Loucy (cell line): ENCODE measurements around the gene POC5.
"Not testable (repeated sequence)": the region's sequence is repeated elsewhere in the genome, so short reads cannot be mapped to it uniquely, and the experiment has no call there.

Experiments used
- H2AFZ ChIP-seq: fragments of 200-600 bp; sonication (generic); 2 replicates; pipeline ENCODE4 v1.6.0; 2016; ENCODE audit warnings: antibody characterized with exemption, mild to moderate bottlenecking, low read length, moderate library complexity
- H3F3A ChIP-seq: fragments of 200-600 bp; 2 replicates; pipeline ENCODE4 v1.6.0; 2016; ENCODE audit warnings: antibody characterized with exemption, low read depth, mild to moderate bottlenecking
- H3K27me3 ChIP-seq: fragments of 200-600 bp; sonication (generic); 2 replicates; pipeline ENCODE4 v1.6.1; 2014; ENCODE audit warnings: low read length, mild to moderate bottlenecking; ENCODE audit not compliant: insufficient read depth, poor library complexity, severe bottlenecking
- H3K36me3 ChIP-seq: fragments of 200-600 bp; sonication (generic); 2 replicates; pipeline ENCODE4 v1.6.1; 2016; ENCODE audit warnings: low read length; ENCODE audit not compliant: insufficient read depth
- H3K4me1 ChIP-seq: fragments of 200-600 bp; sonication (generic); 2 replicates; pipeline ENCODE4 v1.5.1; 2014; ENCODE audit warnings: low read length, mild to moderate bottlenecking; ENCODE audit not compliant: insufficient read depth, poor library complexity, severe bottlenecking
- H3K4me2 ChIP-seq: fragments of 200-600 bp; sonication (generic); 2 replicates; pipeline ENCODE4 v1.6.0; 2014; ENCODE audit warnings: antibody characterized with exemption, low read length, low read depth, mild to moderate bottlenecking; ENCODE audit not compliant: poor library complexity, severe bottlenecking
- H3K4me3 ChIP-seq: fragments of 200-600 bp; sonication (generic); 2 replicates; pipeline ENCODE4 v1.5.1; 2014; ENCODE audit warnings: low read length, mild to moderate bottlenecking, mixed read lengths; ENCODE audit not compliant: poor library complexity, severe bottlenecking
- H3K79me2 ChIP-seq: fragments of 200-600 bp; sonication (generic); 2 replicates; pipeline ENCODE4 v1.6.1; 2014; ENCODE audit warnings: low read length; ENCODE audit not compliant: insufficient read depth
- H3K9ac ChIP-seq: fragments of 200-600 bp; sonication (generic); 2 replicates; pipeline ENCODE4 v1.6.0; 2014; ENCODE audit warnings: mild to moderate bottlenecking, low read depth, low read length, moderate library complexity; ENCODE audit not compliant: poor library complexity, severe bottlenecking
- H3K9me2 ChIP-seq: fragments of 200-600 bp; sonication (generic); replicated peaks from 2 replicates; pipeline ENCODE4 v1.6.1; 2016; ENCODE audit warnings: low read depth, low read length, mixed read lengths
- H3K9me3 ChIP-seq: fragments of 200-600 bp; sonication (generic); 2 replicates; pipeline ENCODE4 v1.6.1; 2014; ENCODE audit warnings: mild to moderate bottlenecking, antibody characterized with exemption, low read length, low read depth; ENCODE audit not compliant: insufficient read depth
- H4K20me1 ChIP-seq: fragments of 200-600 bp; sonication (generic); 2 replicates; pipeline ENCODE4 v1.6.0; 2014; ENCODE audit warnings: antibody characterized with exemption, low read length, mild to moderate bottlenecking; ENCODE audit not compliant: insufficient read depth, poor library complexity, severe bottlenecking
- EZH2phosphoT487 ChIP-seq: fragments of 200-600 bp; IDR thresholded peaks from 2 replicates; pipeline ENCODE4 v1.6.1; 2018; ENCODE audit warnings: antibody characterized with exemption, mild to moderate bottlenecking, moderate library complexity, borderline replicate concordance
- TF ChIP-seq, protein P1 (sequence below): fragments of 200-600 bp; sonication (generic); conservative IDR thresholded peaks from 2 replicates; pipeline ENCODE4 v1.5.1; 2014; ENCODE audit warnings: mild to moderate bottlenecking, antibody characterized with exemption, low read length

POC5 gene

DNA sequence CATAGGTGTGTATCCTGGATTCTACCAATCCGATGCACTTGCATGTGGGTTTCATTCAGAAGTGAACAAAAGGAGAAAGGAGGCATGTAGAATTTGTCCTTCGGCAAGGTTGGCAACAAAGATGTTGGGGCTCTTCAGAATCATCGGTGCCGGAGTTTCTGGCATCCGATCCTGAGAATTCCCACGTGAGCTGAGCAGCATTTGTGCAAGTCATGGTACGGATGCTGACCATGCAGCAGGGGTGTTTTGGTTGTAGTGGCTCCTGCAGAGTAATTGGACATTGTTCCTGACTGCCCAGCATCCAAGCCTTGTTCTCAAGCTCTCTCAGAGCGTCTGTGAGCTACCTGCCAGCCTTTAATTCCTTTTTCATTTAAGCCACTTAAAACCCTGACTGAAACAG, 19.0 kb upstream of the POC5 start:
- Histone ChIP-seq H3K9me3 (no peaks in the 10 kb centered on the region), H2AFZ (no peak overlapping the region), H3K4me3 (no peak overlapping the region), H3K4me1 (no peaks in the 10 kb centered on the region), H3K79me2 (no peaks in the 10 kb centered on the region), H3K9me2 (no peaks in the 10 kb centered on the region), H3K9ac (no peak overlapping the region), H3F3A (no peaks in the 10 kb centered on the region), H3K27me3 (no peaks in the 10 kb centered on the region), H3K36me3 (no peaks in the 10 kb centered on the region), H4K20me1 (no peaks in the 10 kb centered on the region), H3K4me2 (no peak overlapping the region)
- TF ChIP-seq EZH2phosphoT487 = no peak
- TF ChIP-seq, protein P1, sequence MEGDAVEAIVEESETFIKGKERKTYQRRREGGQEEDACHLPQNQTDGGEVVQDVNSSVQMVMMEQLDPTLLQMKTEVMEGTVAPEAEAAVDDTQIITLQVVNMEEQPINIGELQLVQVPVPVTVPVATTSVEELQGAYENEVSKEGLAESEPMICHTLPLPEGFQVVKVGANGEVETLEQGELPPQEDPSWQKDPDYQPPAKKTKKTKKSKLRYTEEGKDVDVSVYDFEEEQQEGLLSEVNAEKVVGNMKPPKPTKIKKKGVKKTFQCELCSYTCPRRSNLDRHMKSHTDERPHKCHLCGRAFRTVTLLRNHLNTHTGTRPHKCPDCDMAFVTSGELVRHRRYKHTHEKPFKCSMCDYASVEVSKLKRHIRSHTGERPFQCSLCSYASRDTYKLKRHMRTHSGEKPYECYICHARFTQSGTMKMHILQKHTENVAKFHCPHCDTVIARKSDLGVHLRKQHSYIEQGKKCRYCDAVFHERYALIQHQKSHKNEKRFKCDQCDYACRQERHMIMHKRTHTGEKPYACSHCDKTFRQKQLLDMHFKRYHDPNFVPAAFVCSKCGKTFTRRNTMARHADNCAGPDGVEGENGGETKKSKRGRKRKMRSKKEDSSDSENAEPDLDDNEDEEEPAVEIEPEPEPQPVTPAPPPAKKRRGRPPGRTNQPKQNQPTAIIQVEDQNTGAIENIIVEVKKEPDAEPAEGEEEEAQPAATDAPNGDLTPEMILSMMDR = no peak

DNA sequence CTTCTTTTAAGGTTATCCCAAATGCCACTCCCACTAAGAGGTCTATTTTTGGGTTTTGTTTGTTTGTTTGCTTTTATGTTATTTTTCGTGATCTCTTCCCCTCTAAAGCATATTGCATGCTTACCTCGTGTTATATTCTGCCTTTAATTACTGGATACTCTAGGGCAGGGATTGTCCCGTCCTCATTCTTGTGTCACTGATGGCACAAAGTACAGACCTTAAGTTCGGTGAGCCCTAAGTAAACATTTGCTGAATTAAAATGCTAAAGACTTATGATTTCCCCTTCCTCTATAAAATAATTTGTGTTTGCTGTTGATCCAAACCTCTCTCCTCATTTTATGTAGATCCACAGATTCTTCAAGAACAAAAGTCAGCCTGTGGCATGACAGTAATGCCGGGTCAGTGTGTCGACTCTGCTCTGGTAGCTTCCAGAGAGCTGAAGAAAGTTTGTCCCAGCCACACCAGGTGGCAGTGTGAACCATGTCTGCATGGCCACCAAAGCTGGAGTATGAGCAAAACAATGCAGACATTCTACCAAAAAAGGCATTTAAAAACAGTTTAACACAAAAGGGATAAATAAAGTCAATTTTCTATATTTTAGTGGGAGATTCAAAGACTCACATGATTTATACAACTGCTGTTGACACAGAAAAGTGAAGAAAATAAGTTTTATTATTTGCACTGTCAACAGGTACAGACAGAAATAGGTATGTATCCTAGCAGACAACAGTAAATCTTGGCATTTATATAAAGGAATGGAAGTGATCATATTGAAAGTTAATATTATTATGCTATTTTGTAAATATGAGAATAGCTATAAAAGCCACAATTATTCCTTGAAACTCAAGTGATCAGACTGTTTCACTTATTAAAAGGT, 17.9 kb upstream of the POC5 start:
- no peaks in the 10 kb centered on the region for H3K36me3 ChIP-seq
- H4K20me1 ChIP-seq = no peaks in the 10 kb centered on the region
- TF ChIP-seq, protein P1 = peak; percentile 76
- no peak for TF ChIP-seq EZH2phosphoT487
- no peaks in the 10 kb centered on the region for H3K9me3 ChIP-seq
- H3K4me2 ChIP-seq = no peak overlapping the region
- H3F3A ChIP-seq = no peaks in the 10 kb centered on the region
- H3K4me1 ChIP-seq = no peaks in the 10 kb centered on the region
- H3K27me3 ChIP-seq = no peaks in the 10 kb centered on the region
- H3K4me3 ChIP-seq = no peak overlapping the region
- H3K9me2 ChIP-seq = no peaks in the 10 kb centered on the region
- H3K79me2 ChIP-seq = no peaks in the 10 kb centered on the region
- no peak overlapping the region for H3K9ac ChIP-seq
- no peak overlapping the region for H2AFZ ChIP-seq

DNA sequence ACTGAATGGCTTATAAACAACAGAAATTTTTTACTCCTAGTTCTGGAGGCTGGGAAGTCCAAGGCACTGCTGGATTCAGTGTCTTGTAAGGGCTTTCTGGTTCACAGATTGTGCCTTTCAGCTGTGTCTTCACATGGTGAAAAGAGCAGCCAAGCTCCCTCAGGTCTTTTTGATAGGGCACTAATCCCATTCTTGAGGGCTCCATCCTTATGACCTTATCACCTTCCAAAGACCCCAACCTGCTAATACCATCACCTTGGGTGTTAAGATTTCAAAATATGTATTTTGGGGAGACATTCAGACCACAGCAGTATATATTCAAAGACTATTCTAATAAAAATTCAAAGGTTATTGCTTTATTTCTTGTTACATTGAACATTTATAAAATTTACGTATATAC, 16.5 kb upstream of the POC5 start:
- Histone ChIP-seq H2AFZ (no peak overlapping the region), H3K4me3 (no peak overlapping the region), H3K36me3 (no peaks in the 10 kb centered on the region), H4K20me1 (no peaks in the 10 kb centered on the region), H3K4me1 (no peaks in the 10 kb centered on the region), H3K79me2 (no peaks in the 10 kb centered on the region), H3K9ac (no peak overlapping the region), H3K9me2 (no peaks in the 10 kb centered on the region), H3K27me3 (no peaks in the 10 kb centered on the region), H3K4me2 (no peak overlapping the region), H3K9me3 (no peaks in the 10 kb centered on the region), H3F3A (no peaks in the 10 kb centered on the region)
- TF ChIP-seq EZH2phosphoT487 = no peak

DNA sequence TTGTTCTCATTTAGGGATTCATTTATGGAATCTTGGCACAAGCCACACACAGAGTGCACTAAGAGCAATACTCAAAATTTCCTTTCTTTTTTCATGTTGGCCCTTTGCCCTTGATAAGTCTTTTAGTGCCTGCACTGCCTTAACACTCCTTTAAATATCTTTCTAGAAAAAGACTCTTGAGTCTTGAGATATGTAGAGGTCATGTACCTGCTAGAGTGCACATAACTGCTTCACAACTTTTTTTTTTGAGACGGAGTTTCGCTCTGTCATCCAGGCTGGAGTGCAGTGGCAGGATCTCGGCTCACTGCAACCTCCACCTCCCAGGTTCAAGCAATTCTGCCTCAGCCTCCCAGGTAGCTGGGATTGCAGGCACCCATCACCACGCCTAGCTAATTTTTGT, 14.3 kb upstream of the POC5 start:
- not testable (repeated sequence) for H3F3A ChIP-seq, H3K79me2 ChIP-seq, H3K9me3 ChIP-seq, H3K9ac ChIP-seq, H3K4me1 ChIP-seq, H3K4me2 ChIP-seq, H2AFZ ChIP-seq, H3K9me2 ChIP-seq, H3K36me3 ChIP-seq, H3K27me3 ChIP-seq, H3K4me3 ChIP-seq, H4K20me1 ChIP-seq
